Ishikawa (cell line): Measurements from ENCODE around the gene NCR3LG1.

Experiments used
- CEBPB ChIP-seq: IDR thresholded peaks from 2 replicates; pipeline ENCODE4 v1.6.1; 2012
- CREB1 ChIP-seq: IDR thresholded peaks from 2 replicates; pipeline ENCODE4 v1.6.1; 2012; ENCODE audit warnings: low read depth
- EGR1 ChIP-seq: IDR thresholded peaks from 2 replicates; pipeline ENCODE4 v1.6.1; 2012
- EP300 ChIP-seq: IDR thresholded peaks from 2 replicates; pipeline ENCODE4 v1.6.1; 2012; ENCODE audit warnings: borderline replicate concordance
- MAX ChIP-seq: IDR thresholded peaks from 2 replicates; pipeline ENCODE4 v1.6.1; 2012
- RAD21 ChIP-seq: IDR thresholded peaks from 2 replicates; pipeline ENCODE4 v1.6.1; 2012; ENCODE audit warnings: low read depth
- TAF1 ChIP-seq: IDR thresholded peaks from 2 replicates; pipeline ENCODE4 v1.6.1; 2012; ENCODE audit warnings: low read depth, mild to moderate bottlenecking
- TEAD4 ChIP-seq: IDR thresholded peaks from 2 replicates; pipeline ENCODE4 v1.6.1; 2012
- YY1 ChIP-seq: IDR thresholded peaks from 2 replicates; pipeline ENCODE4 v1.6.1; 2012; ENCODE audit warnings: low read depth

- no peak for TF ChIP-seq CREB1
- no peak for TF ChIP-seq YY1
- no peak for TF ChIP-seq TAF1
- TF ChIP-seq EGR1: no peak
- no peak for TF ChIP-seq EP300
- TF ChIP-seq RAD21: no peak
- TF ChIP-seq CEBPB: no peak
- no peak for TF ChIP-seq TEAD4
- no peak for TF ChIP-seq MAX
These were observed 64.9 kb downstream of the NCR3LG1 start for GRCh38 chr11:17416492-17416891.
